GDM1 (cell line): Measurements from ENCODE around the gene SOCS6.

Experiments
- DNase-seq: peaks from one replicate; lab custom pipeline; 2025; lab: John Stamatoyannopoulos, UW

The SOCS6 gene

GRCh38 chr18:70289351-70290312 is 787 bp downstream of the SOCS6 start:
- peak; percentile 18 for DNase-seq

- no peak for DNase-seq
Measured at GRCh38 chr18:70290482-70291294, 1.8 kb downstream of the SOCS6 start.

- DNase-seq, result no peak
Measured at GRCh38 chr18:70291295-70291574, 2.4 kb downstream of the SOCS6 start.

GRCh38 chr18:70292628-70293027 is 3.8 kb downstream of the SOCS6 start:
- DNase-seq, result no peak

- DNase-seq, result no peak
Measured at GRCh38 chr18:70293166-70293565, 4.3 kb downstream of the SOCS6 start.

GRCh38 chr18:70294471-70295191 is 5.8 kb downstream of the SOCS6 start:
- DNase-seq, result no peak

GRCh38 chr18:70295192-70296188 is 6.6 kb downstream of the SOCS6 start:
- DNase-seq, result no peak

- no peak for DNase-seq
Measured at GRCh38 chr18:70296289-70296688, 7.4 kb downstream of the SOCS6 start.

GRCh38 chr18:70296781-70297180 is 7.9 kb downstream of the SOCS6 start:
- no peak for DNase-seq

GRCh38 chr18:70299393-70299792 is 10.5 kb downstream of the SOCS6 start:
- no peak for DNase-seq

- no peak for DNase-seq
Measured at GRCh38 chr18:70301667-70302066, 12.8 kb downstream of the SOCS6 start.

GRCh38 chr18:70308555-70309294 is 19.9 kb downstream of the SOCS6 start:
- no peak for DNase-seq

- DNase-seq, result no peak
Measured at GRCh38 chr18:70310560-70311320, 21.9 kb downstream of the SOCS6 start.

- DNase-seq, result no peak
Measured at GRCh38 chr18:70311726-70312125, 22.9 kb downstream of the SOCS6 start.

GRCh38 chr18:70313640-70314039 is 24.8 kb downstream of the SOCS6 start:
- no peak for DNase-seq

GRCh38 chr18:70314151-70314782 is 25.4 kb downstream of the SOCS6 start:
- no peak for DNase-seq

- no peak for DNase-seq
Measured at GRCh38 chr18:70319187-70319586, 30.3 kb downstream of the SOCS6 start.

- no peak for DNase-seq
Measured at GRCh38 chr18:70321616-70322015, 32.8 kb downstream of the SOCS6 start.

GRCh38 chr18:70322385-70322784 is 33.5 kb downstream of the SOCS6 start:
- DNase-seq, result no peak
